Measurements from ENCODE around the gene MTCL3.
"Not testable (repeated sequence)": the region's sequence is repeated elsewhere in the genome, so short reads cannot be mapped to it uniquely, and the experiment has no call there.

The MTCL3 gene

GRCh38 chr6:127446356-127446755 lies 72.8 kb downstream of the MTCL3 start:
- POLR2A ChIA-PET: no interaction called here
- no peak overlapping the region for H3K4me3 ChIP-seq (ENCODE audit: low read depth, low read length)
- TF ChIP-seq CTCF (IDR thresholded peaks at IDR 0.05; ENCODE audit: insufficient read depth, low read length, missing control alignments): no peak
- DNase-seq (ENCODE audit: low read depth, low spot score): no peak
- CTCF ChIA-PET: interaction anchor here (1.3 kb wide), 1 partner anchor 104 kb away, joined by 3 read pairs; no protein-coding TSS in a partner anchor

GRCh38 chr6:127441881-127442280 lies 77.3 kb downstream of the MTCL3 start:
- no peak overlapping the region for H3K4me3 ChIP-seq (ENCODE audit: low read depth, low read length)
- ChIA-PET CTCF (interaction anchor here (1.5 kb wide), 2 partner anchors 10 to 21 kb away, joined by 3 read pairs; no protein-coding TSS in a partner anchor), POLR2A (no interaction called here)
- DNase-seq (ENCODE audit: low read depth, low spot score): no peak
- TF ChIP-seq CTCF (IDR thresholded peaks at IDR 0.05; ENCODE audit: insufficient read depth, low read length, missing control alignments): no peak

- ChIA-PET CTCF (no interaction called here), POLR2A (no interaction called here)
- DNase-seq (ENCODE audit: low read depth, low spot score): no peak
- TF ChIP-seq CTCF (IDR thresholded peaks at IDR 0.05; ENCODE audit: insufficient read depth, low read length, missing control alignments): no peak
- H3K4me3 ChIP-seq (ENCODE audit: low read depth, low read length): no peak overlapping the region
Observed at GRCh38 chr6:127439718-127440117, 79.4 kb downstream of the MTCL3 start.

- ChIA-PET POLR2A (no interaction called here), CTCF (no interaction called here)
- no peak for DNase-seq (ENCODE audit: low read depth, low spot score)
- no peak overlapping the region for H3K4me3 ChIP-seq (ENCODE audit: low read depth, low read length)
- TF ChIP-seq CTCF (IDR thresholded peaks at IDR 0.05; ENCODE audit: insufficient read depth, low read length, missing control alignments): no peak
Observed at GRCh38 chr6:127436578-127437110, 82.5 kb downstream of the MTCL3 start.

GRCh38 chr6:127435626-127436220 lies 83.4 kb downstream of the MTCL3 start:
- DNase-seq (ENCODE audit: low read depth, low spot score): no peak
- TF ChIP-seq CTCF (IDR thresholded peaks at IDR 0.05; ENCODE audit: insufficient read depth, low read length, missing control alignments): no peak
- no peak overlapping the region for H3K4me3 ChIP-seq (ENCODE audit: low read depth, low read length)
- CTCF ChIA-PET: interaction anchor here (1.1 kb wide), 1 partner anchor 15 kb away, joined by 3 read pairs; no protein-coding TSS in a partner anchor
- POLR2A ChIA-PET: no interaction called here

- DNase-seq (ENCODE audit: low read depth, low spot score): no peak
- H3K4me3 ChIP-seq (ENCODE audit: low read depth, low read length): no peak overlapping the region
- ChIA-PET CTCF (interaction anchor here (1.2 kb wide), 1 partner anchor 11 kb away, joined by 3 read pairs; no protein-coding TSS in a partner anchor), POLR2A (no interaction called here)
- no peak for TF ChIP-seq CTCF (IDR thresholded peaks at IDR 0.05; ENCODE audit: insufficient read depth, low read length, missing control alignments)
Observed at GRCh38 chr6:127434651-127435050, 84.5 kb downstream of the MTCL3 start.

- H3K4me3 ChIP-seq (ENCODE audit: low read depth, low read length); POLR2A ChIA-PET; DNase-seq (ENCODE audit: low read depth, low spot score); CTCF ChIA-PET: not testable (repeated sequence)
Observed at GRCh38 chr6:127428562-127428961, 90.6 kb downstream of the MTCL3 start.
